ENCODE measurements around the gene VWCE.
"Not testable (repeated sequence)": the region's sequence is repeated elsewhere in the genome, so short reads cannot be mapped to it uniquely, and the experiment has no call there.

VWCE gene

GRCh38 chr11:61232548-61233145 lies 62.5 kb downstream of the VWCE start:
- not testable (repeated sequence) for H3K4me1 Mint-ChIP-seq (ENCODE audit: low read depth); H3K4me3 Mint-ChIP-seq; H3K27ac Mint-ChIP-seq; H3K36me3 Mint-ChIP-seq (ENCODE audit: low read depth); H3K27me3 Mint-ChIP-seq (ENCODE audit: low read depth); H3K9me3 Mint-ChIP-seq

DNA sequence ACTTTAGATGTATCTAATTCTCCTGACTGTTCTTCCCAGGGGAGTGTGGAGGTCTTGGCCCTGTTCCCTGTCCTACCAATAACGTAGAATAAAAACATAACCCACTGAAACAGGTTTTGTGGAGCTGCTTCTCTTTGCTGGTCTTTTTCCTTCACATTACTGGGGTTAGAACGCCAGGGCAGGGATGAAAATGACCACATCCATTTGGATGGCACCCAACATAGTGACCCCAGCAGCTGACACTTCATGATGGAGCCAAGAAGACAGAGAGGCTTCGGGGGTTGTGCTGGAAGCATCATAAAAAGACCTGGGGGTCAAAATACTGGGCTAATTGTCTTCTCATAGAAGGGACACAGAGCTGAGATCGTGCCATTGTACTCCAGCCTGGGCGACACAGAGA lies 63.5 kb downstream of the VWCE start:
- H3K4me1 Mint-ChIP-seq (ENCODE audit: low read depth); H3K9me3 Mint-ChIP-seq; H3K27me3 Mint-ChIP-seq (ENCODE audit: low read depth); H3K27ac Mint-ChIP-seq; H3K4me3 Mint-ChIP-seq; H3K36me3 Mint-ChIP-seq (ENCODE audit: low read depth): not testable (repeated sequence)

GRCh38 chr11:61231033-61231432 lies 64.1 kb downstream of the VWCE start:
- H3K4me1 Mint-ChIP-seq (ENCODE audit: low read depth); H3K36me3 Mint-ChIP-seq (ENCODE audit: low read depth); H3K27ac Mint-ChIP-seq; H3K9me3 Mint-ChIP-seq; H3K27me3 Mint-ChIP-seq (ENCODE audit: low read depth); H3K4me3 Mint-ChIP-seq: not testable (repeated sequence)

DNA sequence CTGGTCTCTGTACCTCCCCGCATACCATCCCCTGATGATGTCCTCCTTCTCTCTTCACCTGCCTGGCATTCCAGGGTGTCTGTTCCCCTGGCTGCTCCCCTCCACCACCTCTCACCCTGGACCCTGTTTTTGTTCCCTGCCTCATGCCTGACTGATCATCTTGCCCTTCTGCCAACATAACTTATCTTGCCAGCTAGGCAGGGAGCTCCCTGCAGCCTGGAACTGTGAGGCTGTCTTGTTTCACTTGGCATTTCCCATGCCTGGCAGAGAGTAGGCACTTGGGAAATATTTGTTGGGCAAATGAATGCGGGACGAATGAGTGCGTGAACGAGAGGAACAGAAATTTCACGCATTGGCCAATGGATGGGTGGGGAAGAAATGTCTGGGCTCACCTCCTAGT lies 65.7 kb downstream of the VWCE start:
- H3K4me3 Mint-ChIP-seq; H3K4me1 Mint-ChIP-seq (ENCODE audit: low read depth); H3K9me3 Mint-ChIP-seq; H3K27ac Mint-ChIP-seq; H3K27me3 Mint-ChIP-seq (ENCODE audit: low read depth); H3K36me3 Mint-ChIP-seq (ENCODE audit: low read depth): not testable (repeated sequence)

DNA sequence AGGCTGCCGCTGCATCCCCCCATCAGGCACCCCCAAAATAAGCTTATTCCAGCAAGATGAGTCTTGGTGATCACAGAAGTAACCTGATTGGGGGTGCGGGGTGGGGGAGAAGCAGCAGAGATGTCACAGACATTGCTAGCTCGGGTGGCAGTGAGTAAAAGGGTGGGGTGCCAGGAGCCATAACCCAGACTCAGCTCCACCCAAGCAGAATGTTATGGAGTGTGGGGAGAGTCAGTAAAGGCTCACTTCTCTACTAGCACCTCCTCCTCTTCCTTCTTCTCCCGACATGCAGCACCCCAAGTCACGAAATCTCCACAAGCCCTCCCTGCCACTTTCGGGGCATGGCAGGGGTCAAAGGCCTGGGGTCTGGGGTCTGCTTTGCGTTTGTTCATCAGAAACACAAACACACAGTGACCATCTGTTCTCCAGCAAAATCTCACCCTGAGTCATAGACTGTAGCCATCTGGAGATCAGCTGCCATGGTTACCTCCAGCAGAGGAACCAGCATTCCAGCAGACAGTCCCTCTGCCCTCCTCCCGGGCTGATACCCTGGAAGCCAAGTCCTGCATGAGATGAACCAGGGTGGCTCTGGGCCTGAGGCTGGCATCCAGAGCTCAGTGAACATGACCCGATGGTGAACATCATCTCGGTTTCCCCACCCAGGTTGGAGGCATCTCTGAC lies 68.5 kb downstream of the VWCE start:
- H3K9me3 Mint-ChIP-seq; H3K4me3 Mint-ChIP-seq; H3K36me3 Mint-ChIP-seq (ENCODE audit: low read depth); H3K27me3 Mint-ChIP-seq (ENCODE audit: low read depth); H3K27ac Mint-ChIP-seq; H3K4me1 Mint-ChIP-seq (ENCODE audit: low read depth): not testable (repeated sequence)

- H3K36me3 Mint-ChIP-seq (ENCODE audit: low read depth); H3K4me3 Mint-ChIP-seq; H3K4me1 Mint-ChIP-seq (ENCODE audit: low read depth); H3K9me3 Mint-ChIP-seq; H3K27me3 Mint-ChIP-seq (ENCODE audit: low read depth); H3K27ac Mint-ChIP-seq: not testable (repeated sequence)
These were observed 72.4 kb downstream of the VWCE start for GRCh38 chr11:61222692-61223091.

DNA sequence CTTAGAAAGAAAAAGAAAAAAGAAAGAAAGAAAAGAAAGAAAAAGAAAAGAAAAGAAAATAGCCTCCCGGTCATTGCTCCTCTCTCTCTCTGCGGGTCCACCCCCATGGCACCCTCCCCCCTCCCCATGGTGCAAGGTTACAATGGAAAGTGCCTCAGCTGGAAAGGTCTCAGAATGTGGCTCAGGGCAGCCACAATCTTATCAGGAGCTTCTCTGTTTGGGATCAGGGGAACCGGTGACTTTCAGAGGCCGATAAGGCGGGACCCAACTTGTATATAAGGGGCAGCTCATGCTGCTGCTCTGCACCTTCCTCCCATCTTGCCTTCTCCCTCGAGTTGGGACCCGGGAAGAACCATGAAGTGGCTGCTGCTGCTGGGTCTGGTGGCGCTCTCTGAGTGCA lies 73.1 kb downstream of the VWCE start, which contains the start of gene PGA4:
TSS of gene PGA4 (plus strand) at position 301 of the 400 bp plus-strand sequence. CDS start at position 355, 54 bp downstream.
- H3K27ac Mint-ChIP-seq; H3K4me1 Mint-ChIP-seq (ENCODE audit: low read depth); H3K9me3 Mint-ChIP-seq; H3K27me3 Mint-ChIP-seq (ENCODE audit: low read depth); H3K36me3 Mint-ChIP-seq (ENCODE audit: low read depth); H3K4me3 Mint-ChIP-seq: not testable (repeated sequence)

GRCh38 chr11:61219016-61219415 lies 76.1 kb downstream of the VWCE start:
- H3K27ac Mint-ChIP-seq, H3K9me3 Mint-ChIP-seq: not testable (repeated sequence)

GRCh38 chr11:61218306-61218705 lies 76.8 kb downstream of the VWCE start:
- not testable (repeated sequence) for H3K27ac Mint-ChIP-seq; H3K4me1 Mint-ChIP-seq (ENCODE audit: low read depth); H3K36me3 Mint-ChIP-seq (ENCODE audit: low read depth)

More at GRCh38 chr11:61219016-61219415, 76.1 kb downstream of the VWCE start:
- H3K4me1 Mint-ChIP-seq (ENCODE audit: low read depth); H3K27me3 Mint-ChIP-seq (ENCODE audit: low read depth); H3K4me3 Mint-ChIP-seq; H3K36me3 Mint-ChIP-seq (ENCODE audit: low read depth): not testable (repeated sequence)

DNA sequence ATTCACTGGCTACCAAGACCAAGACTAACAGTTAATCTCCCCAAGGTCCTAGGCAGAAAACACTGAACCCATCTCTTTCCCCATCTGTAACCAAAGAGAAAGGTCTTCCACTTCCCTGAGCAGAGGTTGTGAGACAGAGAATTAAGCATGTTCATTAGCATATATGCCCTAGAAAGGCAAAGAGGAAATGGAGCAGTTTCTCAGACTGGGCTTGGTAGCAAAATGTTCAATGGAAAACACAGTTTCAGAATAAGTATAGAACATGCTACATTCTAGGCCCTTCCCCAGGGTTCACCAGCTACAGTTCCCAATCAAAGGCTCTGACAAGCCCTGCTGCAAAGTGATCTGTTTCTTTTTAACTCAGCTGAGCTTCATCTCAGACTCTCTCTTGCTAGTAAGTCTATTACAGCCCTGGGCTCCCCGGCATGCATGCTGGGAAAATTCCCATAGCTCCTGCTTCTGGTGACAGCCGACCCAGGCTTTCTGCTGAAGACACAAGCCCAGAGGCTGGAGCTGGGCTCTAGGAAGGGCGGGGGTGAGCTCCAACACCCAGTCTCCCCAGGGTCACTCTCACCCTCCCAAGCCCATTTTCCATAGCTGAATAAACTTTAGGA lies 81.3 kb downstream of the VWCE start:
- not testable (repeated sequence) for H3K4me1 Mint-ChIP-seq (ENCODE audit: low read depth); H3K27ac Mint-ChIP-seq; H3K36me3 Mint-ChIP-seq (ENCODE audit: low read depth); H3K4me3 Mint-ChIP-seq; H3K27me3 Mint-ChIP-seq (ENCODE audit: low read depth); H3K9me3 Mint-ChIP-seq

More at GRCh38 chr11:61218306-61218705, 76.8 kb downstream of the VWCE start:
- not testable (repeated sequence) for H3K27me3 Mint-ChIP-seq (ENCODE audit: low read depth); H3K4me3 Mint-ChIP-seq; H3K9me3 Mint-ChIP-seq

DNA sequence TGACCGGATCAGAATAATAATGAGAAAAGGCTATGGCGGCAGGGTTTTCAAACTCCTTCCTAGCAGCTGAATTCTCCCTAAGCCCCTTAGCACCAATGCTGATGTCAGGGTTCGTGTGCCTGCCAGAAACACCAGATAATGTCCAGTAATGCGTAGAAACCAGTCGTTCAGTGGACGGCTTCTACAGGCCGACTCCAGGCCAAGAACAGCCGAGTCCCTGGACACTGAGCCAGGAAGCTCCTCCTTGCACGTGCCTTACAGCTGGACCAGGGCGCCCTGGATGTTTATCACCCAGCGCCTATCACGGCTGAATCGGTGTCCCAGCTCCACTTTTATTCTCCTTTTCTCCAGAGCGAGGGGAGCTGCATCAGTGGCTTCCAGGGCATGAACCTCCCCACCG lies 82.9 kb downstream of the VWCE start:
- not testable (repeated sequence) for H3K36me3 Mint-ChIP-seq (ENCODE audit: low read depth); H3K9me3 Mint-ChIP-seq; H3K27me3 Mint-ChIP-seq (ENCODE audit: low read depth); H3K4me3 Mint-ChIP-seq; H3K4me1 Mint-ChIP-seq (ENCODE audit: low read depth); H3K27ac Mint-ChIP-seq

DNA sequence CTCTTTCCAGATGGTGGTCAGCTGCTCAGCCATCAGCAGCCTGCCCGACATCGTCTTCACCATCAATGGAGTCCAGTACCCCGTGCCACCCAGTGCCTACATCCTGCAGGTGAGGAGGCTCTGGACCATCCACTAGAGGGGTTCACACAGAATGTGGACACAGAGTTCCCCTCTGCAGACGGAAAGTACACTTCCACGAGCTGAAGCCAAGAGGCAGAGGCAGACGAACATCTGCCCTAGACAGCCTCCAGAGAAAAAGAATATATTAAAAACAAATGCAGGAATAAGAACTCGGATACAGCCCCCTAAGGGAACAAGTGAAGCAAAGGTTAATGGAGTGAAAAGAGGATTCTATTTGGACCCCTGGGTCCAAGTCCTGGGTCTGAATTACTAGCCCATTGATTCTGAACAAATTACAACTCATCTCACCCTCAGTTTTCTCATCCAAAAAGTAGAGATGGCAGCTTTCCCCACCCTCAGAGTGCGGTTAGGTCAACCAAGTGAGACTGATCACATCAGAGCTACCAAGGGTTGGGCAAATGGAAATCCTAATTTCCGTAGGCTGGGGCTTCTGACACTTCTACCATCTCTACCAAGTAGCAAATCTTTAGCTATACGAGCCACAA lies 83.7 kb downstream of the VWCE start:
- not testable (repeated sequence) for H3K4me1 Mint-ChIP-seq (ENCODE audit: low read depth); H3K4me3 Mint-ChIP-seq; H3K36me3 Mint-ChIP-seq (ENCODE audit: low read depth); H3K9me3 Mint-ChIP-seq; H3K27ac Mint-ChIP-seq; H3K27me3 Mint-ChIP-seq (ENCODE audit: low read depth)

DNA sequence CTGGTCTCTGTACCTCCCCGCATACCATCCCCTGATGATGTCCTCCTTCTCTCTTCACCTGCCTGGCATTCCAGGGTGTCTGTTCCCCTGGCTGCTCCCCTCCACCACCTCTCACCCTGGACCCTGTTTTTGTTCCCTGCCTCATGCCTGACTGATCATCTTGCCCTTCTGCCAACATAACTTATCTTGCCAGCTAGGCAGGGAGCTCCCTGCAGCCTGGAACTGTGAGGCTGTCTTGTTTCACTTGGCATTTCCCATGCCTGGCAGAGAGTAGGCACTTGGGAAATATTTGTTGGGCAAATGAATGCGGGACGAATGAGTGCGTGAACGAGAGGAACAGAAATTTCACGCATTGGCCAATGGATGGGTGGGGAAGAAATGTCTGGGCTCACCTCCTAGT lies 84.5 kb downstream of the VWCE start:
- H3K4me1 Mint-ChIP-seq (ENCODE audit: low read depth); H3K9me3 Mint-ChIP-seq; H3K36me3 Mint-ChIP-seq (ENCODE audit: low read depth); H3K27ac Mint-ChIP-seq; H3K4me3 Mint-ChIP-seq; H3K27me3 Mint-ChIP-seq (ENCODE audit: low read depth): not testable (repeated sequence)

All from T-helper 1 cell treated with Interleukin-12 subunit alpha and Interleukin-12 subunit beta and Interleukin-4 antibody, amounts not matched to agents 30 μg/mL and 1 μg/mL, for 36 hours (primary cell).